Measurements from ENCODE around the gene THBS4. TPM values are rescaled to one million over a fixed set of nuclear protein-coding genes. Genes with fewer than 3 reads are reported as not detected.

Gene THBS4
- total and polyA plus RNA-seq, 10 of the 15 experiments (the other 5 are each of a cell fraction or from before 2014, with no cell fraction given): 0.31 to 1.7 (median 0.75) TPM

DNA sequence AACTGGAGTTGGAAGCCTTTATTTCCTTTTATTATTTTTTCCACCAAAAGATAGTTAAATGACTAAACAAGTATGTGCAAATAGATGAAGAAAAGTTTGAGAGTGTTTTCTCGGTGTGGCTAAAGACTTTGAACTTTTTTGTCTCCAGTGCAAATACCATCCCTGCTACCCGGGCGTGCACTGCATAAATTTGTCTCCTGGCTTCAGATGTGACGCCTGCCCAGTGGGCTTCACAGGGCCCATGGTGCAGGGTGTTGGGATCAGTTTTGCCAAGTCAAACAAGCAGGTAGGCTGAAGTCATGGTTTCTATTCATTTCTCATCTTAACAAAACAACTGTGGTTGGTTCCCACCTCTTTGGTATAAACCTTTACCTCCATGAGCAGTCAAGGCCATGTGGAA, 26.4 kb downstream of the THBS4 start:
- Histone ChIP-seq H3K79me2 (ENCODE audit: control insufficient read depth, insufficient read depth, low read length) (no peaks in the 10 kb centered on the region), H3K4me2 (ENCODE audit: control insufficient read depth, insufficient read depth) (no peak overlapping the region), H3K9ac (ENCODE audit: control insufficient read depth, insufficient read depth, low read length) (no peak overlapping the region), H3K9me3 (replicated peaks; ENCODE audit: control insufficient read depth, insufficient read depth, low read length) (no peaks in the 10 kb centered on the region), H3K36me3 (ENCODE audit: control insufficient read depth in 2 of 2, insufficient read depth in 2 of 2, low read length in 1 of 2) (no peaks in the 10 kb centered on the region), H3K4me1 (ENCODE audit: control insufficient read depth, insufficient read depth, low read length) (no peaks in the 10 kb centered on the region), H4K20me1 (ENCODE audit: control insufficient read depth, insufficient read depth) (no peaks in the 10 kb centered on the region), H2AFZ (ENCODE audit: control insufficient read depth, low read depth, low read length) (no peak overlapping the region), H3K4me3 (no peak overlapping the region), H3K27me3 (replicated peaks in 1 of 2; ENCODE audit: control insufficient read depth in 2 of 2, insufficient read depth in 2 of 2, low read length in 1 of 2) (no peaks in the 10 kb centered on the region), H3K27ac (ENCODE audit: control insufficient read depth, insufficient read depth) (no peak overlapping the region)
- CTCF ChIA-PET: interaction anchor here (1.2 kb wide), 1 partner anchor 22 kb away, joined by 11 read pairs; no protein-coding TSS in a partner anchor
- FAIRE-seq (no peak), ATAC-seq (no peak), DNase-seq (ENCODE audit: low read depth, low spot score) (no peak)
- in situ Hi-C loops (cut with MboI): no loop called here
- SMC1A ChIA-PET (ENCODE audit: uncharacterized antibody, unreplicated experiment): no interaction called here
- intact Hi-C loops (cut with micrococcal nuclease; ENCODE audit: unreplicated experiment): no loop called here
- RAD21 ChIA-PET (ENCODE audit: unreplicated experiment): interaction anchor here (0.5 kb wide), 1 partner anchor 315 kb away, joined by 3 read pairs; no protein-coding TSS in a partner anchor
- BruUV-seq (replicated peaks): no TSS peak
- POLR2A ChIA-PET: no interaction called here
- 68% methylated on average over 4 of the region's 4 CpGs for WGBS (ENCODE audit: insufficient coverage, insufficient replicate concordance, low lambda C conversion rate, missing lambda C conversion rate)
- TF ChIP-seq ZBTB11 (CRISPR knock-in tag; IDR thresholded peaks at IDR 0.05) (no peak), FOS (IDR thresholded peaks at IDR 0.05; ENCODE audit: borderline replicate concordance, extremely low read depth, insufficient read length) (no peak), TBL1XR1 (IDR thresholded peaks at IDR 0.05; ENCODE audit: low read depth, low read length) (no peak), CHD4 (IDR thresholded peaks at IDR 0.05) (no peak), E2F4 (IDR thresholded peaks at IDR 0.05; ENCODE audit: low read depth, low read length) (no peak), SRF (IDR thresholded peaks at IDR 0.05; ENCODE audit: low read depth in 2 of 2, low read length in 2 of 2) (no peak), PRDM15 (CRISPR knock-in tag; IDR thresholded peaks at IDR 0.05) (no peak), IKZF1 (conservative IDR thresholded peaks at IDR 0.05) (no peak), MYC (IDR thresholded peaks at IDR 0.05; ENCODE audit: insufficient read depth, insufficient read length, insufficient replicate concordance, low read length, severe bottlenecking) (no peak), ESRRA (IDR thresholded peaks at IDR 0.05; ENCODE audit: low read length) (no peak), MEF2A (IDR thresholded peaks at IDR 0.05; ENCODE audit: insufficient read depth, low read depth, low read length) (no peak), ZNF274 (IDR thresholded peaks at IDR 0.05; ENCODE audit: insufficient read depth, insufficient read length) (no peak), SUZ12 (IDR thresholded peaks at IDR 0.05; ENCODE audit: unreplicated experiment) (no peak), MEF2B (IDR thresholded peaks at IDR 0.05; ENCODE audit: partially characterized antibody, poor library complexity, severe bottlenecking) (no peak)
- TF ChIP-seq, protein P1, sequence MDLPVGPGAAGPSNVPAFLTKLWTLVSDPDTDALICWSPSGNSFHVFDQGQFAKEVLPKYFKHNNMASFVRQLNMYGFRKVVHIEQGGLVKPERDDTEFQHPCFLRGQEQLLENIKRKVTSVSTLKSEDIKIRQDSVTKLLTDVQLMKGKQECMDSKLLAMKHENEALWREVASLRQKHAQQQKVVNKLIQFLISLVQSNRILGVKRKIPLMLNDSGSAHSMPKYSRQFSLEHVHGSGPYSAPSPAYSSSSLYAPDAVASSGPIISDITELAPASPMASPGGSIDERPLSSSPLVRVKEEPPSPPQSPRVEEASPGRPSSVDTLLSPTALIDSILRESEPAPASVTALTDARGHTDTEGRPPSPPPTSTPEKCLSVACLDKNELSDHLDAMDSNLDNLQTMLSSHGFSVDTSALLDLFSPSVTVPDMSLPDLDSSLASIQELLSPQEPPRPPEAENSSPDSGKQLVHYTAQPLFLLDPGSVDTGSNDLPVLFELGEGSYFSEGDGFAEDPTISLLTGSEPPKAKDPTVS (IDR thresholded peaks at IDR 0.05; ENCODE audit: low read depth, low read length): no peak

Measured in GM12878 (cell line).